ENCODE measurements around the gene GGCX.
A peak's percentile ranks its signal among the peaks of the same experiment; 100 is the strongest.
"Not testable (repeated sequence)": the region's sequence is repeated elsewhere in the genome, so short reads cannot be mapped to it uniquely, and the experiment has no call there.

GGCX gene

GRCh38 chr2:85575739-85576138 is 14.4 kb upstream of the GGCX start:
- DNase-seq (ENCODE audit: low spot score): no peak

- DNase-seq (ENCODE audit: low spot score): no peak
These were observed 5.0 kb upstream of the GGCX start for GRCh38 chr2:85566265-85566664.

- no peak for DNase-seq (ENCODE audit: low spot score)
These were observed 2.9 kb upstream of the GGCX start for GRCh38 chr2:85564144-85564563.

- DNase-seq (ENCODE audit: low spot score): no peak
These were observed 447 bp downstream of the GGCX start for GRCh38 chr2:85560812-85561279.

GRCh38 chr2:85560403-85560726 is 928 bp downstream of the GGCX start:
- DNase-seq (ENCODE audit: low spot score): not testable (repeated sequence)

GRCh38 chr2:85558160-85558559 is 3.1 kb downstream of the GGCX start:
- DNase-seq (ENCODE audit: low spot score): no peak

GRCh38 chr2:85557130-85557529 is 4.2 kb downstream of the GGCX start:
- DNase-seq (ENCODE audit: low spot score): no peak

GRCh38 chr2:85554980-85555612 is 6.2 kb downstream of the GGCX start:
- no peak for DNase-seq (ENCODE audit: low spot score)

GRCh38 chr2:85553184-85553583 is 8.1 kb downstream of the GGCX start:
- DNase-seq (ENCODE audit: low spot score): no peak

GRCh38 chr2:85551698-85552678 is 9.3 kb downstream of the GGCX start:
- DNase-seq (ENCODE audit: low spot score): peak; percentile 70

GRCh38 chr2:85550486-85550885 is 10.8 kb downstream of the GGCX start:
- no peak for DNase-seq (ENCODE audit: low spot score)

- peak; percentile 90 for DNase-seq (ENCODE audit: low spot score)
These were observed 11.5 kb downstream of the GGCX start for GRCh38 chr2:85549826-85550225.

GRCh38 chr2:85549095-85549494 is 12.2 kb downstream of the GGCX start:
- no peak for DNase-seq (ENCODE audit: low spot score)

- no peak for DNase-seq (ENCODE audit: low spot score)
These were observed 12.7 kb downstream of the GGCX start for GRCh38 chr2:85548608-85548900.

- no peak for DNase-seq (ENCODE audit: low spot score)
These were observed 13.3 kb downstream of the GGCX start for GRCh38 chr2:85547859-85548607.

- no peak for DNase-seq (ENCODE audit: low spot score)
These were observed 14.0 kb downstream of the GGCX start for GRCh38 chr2:85547089-85547858.

GRCh38 chr2:85545780-85546240 is 15.5 kb downstream of the GGCX start:
- no peak for DNase-seq (ENCODE audit: low spot score)

GRCh38 chr2:85544915-85545779 is 16.1 kb downstream of the GGCX start:
- not testable (repeated sequence) for DNase-seq (ENCODE audit: low spot score)

GRCh38 chr2:85544254-85544691 is 17.0 kb downstream of the GGCX start:
- not testable (repeated sequence) for DNase-seq (ENCODE audit: low spot score)

GRCh38 chr2:85542777-85543176 is 18.5 kb downstream of the GGCX start:
- DNase-seq (ENCODE audit: low spot score): no peak

Measured in AG08395 (cell line).